Bone marrow (tissue), 2 donors: ENCODE results near the gene KLHL33.

Experiments used
- DNase-seq, 2 donors: peaks; one replicate each; lab custom pipeline; 2025; lab: John Stamatoyannopoulos, UW

Gene KLHL33

DNA sequence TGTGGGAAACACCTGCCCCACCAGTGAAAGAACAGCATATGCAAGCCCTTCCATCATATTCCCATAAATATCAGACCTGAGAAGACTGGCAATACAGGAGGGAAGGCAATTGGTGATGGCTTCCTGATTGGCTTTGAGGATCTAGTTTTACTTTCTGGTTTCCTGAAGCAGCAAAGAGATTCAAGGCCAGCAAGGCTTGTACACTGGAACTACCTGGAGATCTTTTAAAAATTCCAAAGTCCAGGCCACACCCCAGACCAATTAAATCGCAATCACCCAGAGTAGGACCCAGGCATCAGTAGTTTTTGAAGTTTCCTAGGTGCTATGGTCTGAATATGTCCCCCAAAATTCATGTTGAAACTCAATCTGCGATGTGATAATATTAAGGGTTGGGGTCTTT lies 19.7 kb downstream of the KLHL33 start:
- DNase-seq, result no peak

- peak in 1 of 2 donors; percentile 83 for DNase-seq
Measured at GRCh38 chr14:20415782-20416206, 20.2 kb downstream of the KLHL33 start.

DNA sequence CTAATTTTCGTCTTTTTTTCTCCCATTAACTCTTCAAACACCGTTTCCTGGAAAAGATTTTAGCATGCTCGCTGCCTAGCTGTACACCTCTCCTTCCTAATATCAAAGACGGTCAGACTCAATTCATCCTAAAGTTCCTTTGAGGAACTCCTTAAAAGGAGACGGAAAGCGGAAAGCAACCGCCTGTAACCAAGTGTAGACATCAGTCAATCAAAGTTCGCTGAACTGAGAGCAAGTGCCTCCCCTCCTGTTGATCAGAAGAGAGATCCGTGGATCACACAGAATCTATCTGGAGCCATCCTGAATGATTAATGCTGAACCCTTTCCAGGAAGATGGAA lies 22.3 kb downstream of the KLHL33 start:
- no peak for DNase-seq

DNA sequence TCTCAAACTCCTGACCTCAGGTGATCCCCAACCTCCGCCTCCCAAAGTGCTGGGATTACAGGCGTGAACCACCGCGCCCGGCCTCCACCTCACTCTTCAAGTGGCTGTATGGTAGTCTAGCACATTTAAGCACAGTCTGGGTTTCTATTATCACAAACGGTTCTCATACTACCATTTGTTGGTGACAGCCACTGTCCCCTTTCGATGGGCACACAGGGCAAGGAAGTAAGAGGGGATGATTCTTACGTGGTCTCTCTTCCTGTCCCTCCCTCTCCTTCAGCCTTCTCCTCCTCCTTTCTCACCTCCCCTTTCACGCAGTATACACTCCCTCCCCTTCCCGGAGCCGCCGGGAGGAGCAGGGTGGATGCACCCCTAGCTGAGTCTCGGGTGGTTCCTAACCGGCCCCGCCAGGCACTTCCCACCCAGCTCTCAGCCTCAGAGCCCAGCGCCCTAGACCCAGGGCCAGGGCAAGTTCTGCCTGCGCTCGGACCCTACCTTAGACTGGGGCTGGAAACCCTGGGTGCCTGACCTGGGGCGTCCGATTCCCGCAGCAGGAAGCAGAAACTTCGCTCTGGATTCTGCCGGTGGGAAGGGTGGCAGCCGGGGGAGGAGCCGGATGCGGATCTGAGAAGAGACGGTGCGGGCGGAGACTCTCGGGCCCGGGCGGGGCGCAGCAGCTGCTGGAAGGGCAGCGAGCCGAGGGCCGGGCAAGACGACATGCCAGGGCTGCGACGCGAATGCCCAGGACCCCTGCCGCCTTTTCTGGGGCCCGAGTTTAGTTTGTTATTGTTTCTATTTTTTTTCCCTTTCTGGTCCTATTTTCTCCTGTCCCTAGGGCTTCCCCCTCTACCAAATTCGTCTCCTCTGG lies 22.9 kb downstream of the KLHL33 start, which contains the start of gene TEP1:
Gene TEP1 (minus strand): TSS at position 626 of the 868 bp plus-strand sequence. CDS start 5,062 bp downstream, outside the sequence.
- peak; percentile 45 to 53 for DNase-seq

- DNase-seq, result peak in 1 of 2 donors; percentile 33
Measured at GRCh38 chr14:20412411-20412810, 23.6 kb downstream of the KLHL33 start.

DNA sequence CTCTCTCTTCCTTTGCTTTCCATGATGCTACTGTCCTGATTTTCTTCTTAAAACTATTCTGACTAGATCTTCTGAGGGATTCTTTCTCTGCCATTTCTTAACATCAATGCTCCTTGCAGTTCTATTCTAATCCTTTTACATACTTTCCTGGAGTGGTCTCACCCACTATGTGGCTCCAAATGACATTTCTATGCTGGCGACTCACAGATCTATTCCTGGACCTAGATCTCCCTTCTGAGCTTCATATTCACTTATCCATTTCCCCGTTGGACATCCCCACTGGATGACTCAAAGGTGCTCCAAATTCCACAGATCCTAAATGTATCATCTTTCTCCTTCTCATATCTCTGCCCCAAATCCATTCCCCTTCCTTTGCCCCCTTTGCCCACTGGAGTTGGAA lies 26.7 kb downstream of the KLHL33 start:
- no peak for DNase-seq

GRCh38 chr14:20403521-20403920 lies 32.4 kb downstream of the KLHL33 start:
- DNase-seq, result no peak

GRCh38 chr14:20400965-20401593 lies 34.9 kb downstream of the KLHL33 start:
- DNase-seq, result no peak

- no peak for DNase-seq
Measured at GRCh38 chr14:20400589-20400964, 35.4 kb downstream of the KLHL33 start.

DNA sequence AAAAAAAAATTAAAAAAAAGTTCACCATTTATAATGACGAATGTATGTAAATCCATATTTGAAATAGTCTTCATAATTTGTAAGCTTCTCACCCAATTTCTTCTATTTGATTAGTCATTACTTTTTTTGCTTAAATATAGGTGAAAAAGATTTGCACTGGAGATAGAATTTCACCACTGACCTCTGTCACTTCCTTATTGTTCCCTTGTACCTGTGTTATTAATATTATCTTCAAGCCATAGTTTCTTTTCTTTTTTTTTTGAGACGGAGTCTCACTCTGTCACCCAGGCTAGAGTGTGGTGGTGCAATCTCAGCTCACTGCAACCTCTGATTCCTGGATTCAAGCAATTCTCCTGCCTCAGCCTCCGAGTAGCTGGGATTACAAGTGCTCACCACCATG lies 38.5 kb downstream of the KLHL33 start:
- no peak for DNase-seq

DNA sequence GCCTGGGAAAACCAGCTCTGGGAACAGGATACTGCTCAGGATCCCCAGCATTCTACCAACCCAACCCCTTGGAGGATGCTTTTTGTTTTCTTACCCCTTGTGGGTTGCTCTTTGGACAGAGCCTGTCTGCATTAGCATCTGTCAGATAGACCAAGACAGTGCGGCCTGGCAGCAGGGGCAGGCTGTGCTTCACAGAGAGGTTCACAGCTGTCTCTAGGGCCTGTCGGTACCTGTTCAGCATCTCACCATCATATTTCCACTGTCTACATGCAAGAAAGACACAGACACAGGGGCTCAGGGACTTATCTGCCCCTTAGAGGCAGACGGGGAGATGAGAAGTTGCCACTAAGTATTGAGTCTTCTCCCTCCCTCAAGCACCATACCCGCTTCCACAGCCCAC lies 44.5 kb downstream of the KLHL33 start:
- no peak for DNase-seq

- DNase-seq, result no peak
Measured at GRCh38 chr14:20388159-20388558, 47.8 kb downstream of the KLHL33 start.

GRCh38 chr14:20387576-20387975 lies 48.4 kb downstream of the KLHL33 start:
- DNase-seq, result no peak

- no peak for DNase-seq
Measured at GRCh38 chr14:20386276-20386855, 49.6 kb downstream of the KLHL33 start.

GRCh38 chr14:20384886-20385285 lies 51.1 kb downstream of the KLHL33 start:
- no peak for DNase-seq

GRCh38 chr14:20384321-20384720 lies 51.6 kb downstream of the KLHL33 start:
- no peak for DNase-seq

- no peak for DNase-seq
Measured at GRCh38 chr14:20383636-20384035, 52.3 kb downstream of the KLHL33 start.

DNA sequence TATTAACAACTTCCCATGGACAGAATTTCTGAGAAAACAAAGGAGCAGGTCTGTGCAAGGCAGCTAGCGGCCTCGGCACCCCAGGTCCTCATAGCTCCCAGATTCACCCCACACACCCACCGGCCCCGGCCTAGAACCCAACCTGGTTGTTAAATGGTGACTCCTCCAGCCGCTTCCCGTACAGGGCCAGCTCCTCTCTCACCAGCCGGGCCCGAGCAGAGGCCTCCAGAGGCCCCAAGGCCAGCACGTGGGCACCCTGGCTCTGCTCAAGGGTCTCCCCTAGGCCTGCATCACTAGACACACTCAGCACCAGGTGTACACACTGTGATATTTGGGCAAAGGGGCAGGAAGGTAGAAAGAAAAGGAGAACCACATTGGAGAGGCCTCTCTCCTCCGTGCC lies 52.9 kb downstream of the KLHL33 start:
- no peak for DNase-seq

GRCh38 chr14:20382526-20382925 lies 53.4 kb downstream of the KLHL33 start:
- DNase-seq, result no peak

DNA sequence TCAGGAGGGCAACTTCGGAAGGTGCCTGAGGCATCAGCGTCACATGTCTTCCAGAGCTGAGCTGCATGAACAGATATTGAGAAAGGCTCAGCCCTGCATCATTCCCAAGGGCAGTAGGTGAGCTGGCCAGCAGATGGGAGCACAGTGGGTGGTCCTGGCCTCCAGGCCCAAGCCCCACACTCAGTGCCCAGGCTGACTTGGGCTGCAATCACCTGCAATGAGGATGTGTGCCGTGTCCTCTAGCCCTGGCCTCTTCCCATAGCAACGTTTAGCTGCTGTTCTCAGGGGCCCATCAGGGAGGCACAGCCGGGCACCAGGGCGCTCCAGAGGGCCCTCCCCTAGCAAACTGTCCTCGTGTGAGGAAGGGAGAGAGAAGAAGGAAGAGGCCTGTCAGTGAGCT lies 54.6 kb downstream of the KLHL33 start:
- DNase-seq, result no peak

GRCh38 chr14:20380681-20381080 lies 55.3 kb downstream of the KLHL33 start:
- DNase-seq, result no peak

DNA sequence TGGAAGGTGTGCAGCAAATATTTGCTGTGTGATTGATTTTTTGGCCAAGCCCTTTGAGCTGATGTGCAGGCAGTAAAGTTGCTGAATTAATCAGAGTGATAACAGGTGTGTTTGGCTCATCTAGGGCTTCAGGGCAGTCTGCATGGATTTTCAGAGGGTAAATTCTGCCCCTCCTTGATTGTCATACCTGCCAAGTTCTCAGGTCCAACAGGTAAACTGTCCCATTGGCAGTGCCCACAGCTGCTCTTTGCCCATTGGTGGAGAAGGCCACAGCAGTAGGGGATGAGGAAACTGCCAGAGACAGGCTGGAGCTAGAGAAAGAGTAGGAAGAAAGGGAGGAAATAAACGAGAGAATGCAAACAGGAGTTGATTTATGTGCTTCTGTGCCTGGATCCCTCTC lies 56.2 kb downstream of the KLHL33 start:
- no peak for DNase-seq

GRCh38 chr14:20377171-20377570 lies 58.8 kb downstream of the KLHL33 start:
- no peak for DNase-seq
